Dendritic cell treated with granulocyte-macrophage colony-stimulating factor and Interleukin-4, amounts not matched to agents 40 ng/mL and 50 ng/mL, for 4 days (primary cell): ENCODE data around the gene TIMM17A.
A peak's percentile ranks its signal among the peaks of the same experiment; 100 is the strongest.

ENCODE experiments used
- H3K27ac Mint-ChIP-seq: one replicate; pipeline ENCODE4 v1.8.0; 2022; ENCODE audit warnings: mild to moderate bottlenecking, mixed read lengths
- H3K27me3 Mint-ChIP-seq: one replicate; pipeline ENCODE4 v1.8.0; 2022; ENCODE audit warnings: mild to moderate bottlenecking, mixed read lengths
- H3K36me3 Mint-ChIP-seq: one replicate; pipeline ENCODE4 v1.8.0; 2022; ENCODE audit warnings: low read depth, mixed read lengths
- H3K4me1 Mint-ChIP-seq: one replicate; pipeline ENCODE4 v1.8.0; 2022; ENCODE audit warnings: low read depth, mixed read lengths
- H3K4me3 Mint-ChIP-seq: one replicate; pipeline ENCODE4 v1.8.0; 2022; ENCODE audit warnings: mild to moderate bottlenecking, moderate library complexity, mixed read lengths
- H3K9me3 Mint-ChIP-seq: one replicate; pipeline ENCODE4 v1.8.0; 2022; ENCODE audit warnings: mixed read lengths
- intact Hi-C: fragments of 100-400 bp; cut with micrococcal nuclease; formaldehyde crosslinking; loops from one replicate; pipeline ENCODE4 v1.15.0; 2022

The TIMM17A gene

DNA sequence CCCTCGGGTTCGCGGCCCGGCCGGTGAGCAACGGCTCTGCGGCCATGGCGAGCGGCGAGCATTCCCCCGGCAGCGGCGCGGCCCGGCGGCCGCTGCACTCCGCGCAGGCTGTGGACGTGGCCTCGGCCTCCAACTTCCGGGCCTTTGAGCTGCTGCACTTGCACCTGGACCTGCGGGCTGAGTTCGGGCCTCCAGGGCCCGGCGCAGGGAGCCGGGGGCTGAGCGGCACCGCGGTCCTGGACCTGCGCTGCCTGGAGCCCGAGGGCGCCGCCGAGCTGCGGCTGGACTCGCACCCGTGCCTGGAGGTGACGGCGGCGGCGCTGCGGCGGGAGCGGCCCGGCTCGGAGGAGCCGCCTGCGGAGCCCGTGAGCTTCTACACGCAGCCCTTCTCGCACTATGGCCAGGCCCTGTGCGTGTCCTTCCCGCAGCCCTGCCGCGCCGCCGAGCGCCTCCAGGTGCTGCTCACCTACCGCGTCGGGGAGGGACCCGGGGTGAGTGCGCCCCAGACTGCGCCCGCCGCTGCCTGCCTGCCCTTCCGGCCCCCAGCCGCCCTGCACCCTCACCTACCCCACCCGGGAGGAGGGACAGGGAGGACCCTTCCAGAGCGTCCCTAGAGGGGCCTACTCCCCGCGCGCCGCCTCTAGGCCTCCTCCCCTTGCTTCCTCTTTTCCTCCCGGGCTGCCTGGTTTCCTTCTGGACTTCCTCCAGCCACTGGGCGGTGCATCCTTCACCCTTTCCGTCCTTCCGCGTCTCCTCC, 27.5 kb downstream of the TIMM17A start, which contains the start of gene RNPEP:
RNPEP (plus strand) TSS at position 26 of the 757 bp plus-strand sequence; CDS start at position 45, 19 bp downstream.
- Mint-ChIP-seq H3K4me1 (peaks cover 35% of the 10 kb centered on the region), H3K4me3 (peak within 1 kb of the TSS; percentile 85), H3K36me3 (peaks cover 45% of the 10 kb centered on the region), H3K27ac (peak within 1 kb of the TSS; percentile 85), H3K27me3 (no peaks in the 10 kb centered on the region), H3K9me3 (no peaks in the 10 kb centered on the region)
- intact Hi-C loops = no loop called here

- Mint-ChIP-seq H3K4me1 (peaks cover 39% of the 10 kb centered on the region), H3K36me3 (peaks cover 51% of the 10 kb centered on the region), H3K27ac (peak overlapping the region; percentile 85), H3K4me3 (peak overlapping the region; percentile 85), H3K9me3 (no peaks in the 10 kb centered on the region), H3K27me3 (no peaks in the 10 kb centered on the region)
- intact Hi-C loops = no loop called here
Observed at GRCh38 chr1:201983380-201983805, 28.1 kb downstream of the TIMM17A start.

GRCh38 chr1:201984446-201984845, 29.1 kb downstream of the TIMM17A start:
- Mint-ChIP-seq H3K27ac (no peak overlapping the region), H3K4me3 (no peak overlapping the region)
- intact Hi-C loops = no loop called here

DNA sequence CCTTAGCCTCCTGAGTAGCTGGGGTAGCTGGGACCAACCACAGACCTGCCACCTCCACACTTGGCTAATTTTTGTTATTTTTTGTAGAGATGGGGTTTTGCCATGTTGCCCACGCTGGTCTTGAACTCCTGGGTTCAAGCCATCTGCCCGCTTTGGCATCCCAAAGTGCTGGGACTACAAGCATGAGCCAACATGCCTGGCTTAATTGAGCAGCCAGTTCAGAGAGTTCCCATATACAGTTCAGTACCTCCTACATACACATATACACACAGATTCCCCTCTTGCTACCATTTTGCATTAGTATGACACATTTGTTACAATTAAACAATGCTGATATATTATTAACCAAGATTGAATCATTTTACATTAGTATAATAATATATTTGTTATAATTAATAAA, 30.1 kb downstream of the TIMM17A start:
- no peak overlapping the region for H3K4me3 Mint-ChIP-seq
- H3K9me3 Mint-ChIP-seq = no peaks in the 10 kb centered on the region
- no peak overlapping the region for H3K27ac Mint-ChIP-seq
- H3K36me3 Mint-ChIP-seq = peaks cover 71% of the 10 kb centered on the region
- no peaks in the 10 kb centered on the region for H3K27me3 Mint-ChIP-seq
- intact Hi-C loops = no loop called here
- peaks cover 59% of the 10 kb centered on the region for H3K4me1 Mint-ChIP-seq

More at GRCh38 chr1:201984446-201984845, 29.1 kb downstream of the TIMM17A start:
- H3K27me3 Mint-ChIP-seq = no peaks in the 10 kb centered on the region
- peaks cover 62% of the 10 kb centered on the region for H3K36me3 Mint-ChIP-seq
- peaks cover 49% of the 10 kb centered on the region for H3K4me1 Mint-ChIP-seq
- H3K9me3 Mint-ChIP-seq = no peaks in the 10 kb centered on the region

DNA sequence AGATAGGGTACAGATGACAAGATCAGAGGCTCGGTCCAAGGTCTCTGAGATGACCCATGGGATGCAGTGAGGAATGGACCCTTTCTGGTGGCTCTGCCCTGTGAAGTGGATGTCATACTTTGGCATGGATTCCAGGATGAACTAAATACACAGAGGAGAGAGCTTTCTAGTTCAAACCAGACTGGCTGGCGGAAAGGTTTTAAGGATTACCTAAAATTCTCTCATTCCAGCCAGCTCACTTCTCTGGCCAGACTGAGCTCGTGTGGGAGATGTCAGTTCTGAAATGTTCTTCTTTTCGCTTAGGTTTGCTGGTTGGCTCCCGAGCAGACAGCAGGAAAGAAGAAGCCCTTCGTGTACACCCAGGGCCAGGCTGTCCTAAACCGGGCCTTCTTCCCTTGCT, 33.3 kb downstream of the TIMM17A start:
- peaks cover 96% of the 10 kb centered on the region for H3K36me3 Mint-ChIP-seq
- no peak overlapping the region for H3K4me3 Mint-ChIP-seq
- intact Hi-C loops = no loop called here
- peaks cover 49% of the 10 kb centered on the region for H3K4me1 Mint-ChIP-seq
- H3K27me3 Mint-ChIP-seq = no peaks in the 10 kb centered on the region
- no peak overlapping the region for H3K27ac Mint-ChIP-seq
- H3K9me3 Mint-ChIP-seq = no peaks in the 10 kb centered on the region

- Mint-ChIP-seq H3K4me3 (no peak overlapping the region), H3K9me3 (no peaks in the 10 kb centered on the region), H3K36me3 (peaks cover 99% of the 10 kb centered on the region), H3K4me1 (peaks cover 39% of the 10 kb centered on the region), H3K27ac (no peak overlapping the region), H3K27me3 (no peaks in the 10 kb centered on the region)
- intact Hi-C loops = no loop called here
Observed at GRCh38 chr1:201989354-201990128, 34.2 kb downstream of the TIMM17A start.

DNA sequence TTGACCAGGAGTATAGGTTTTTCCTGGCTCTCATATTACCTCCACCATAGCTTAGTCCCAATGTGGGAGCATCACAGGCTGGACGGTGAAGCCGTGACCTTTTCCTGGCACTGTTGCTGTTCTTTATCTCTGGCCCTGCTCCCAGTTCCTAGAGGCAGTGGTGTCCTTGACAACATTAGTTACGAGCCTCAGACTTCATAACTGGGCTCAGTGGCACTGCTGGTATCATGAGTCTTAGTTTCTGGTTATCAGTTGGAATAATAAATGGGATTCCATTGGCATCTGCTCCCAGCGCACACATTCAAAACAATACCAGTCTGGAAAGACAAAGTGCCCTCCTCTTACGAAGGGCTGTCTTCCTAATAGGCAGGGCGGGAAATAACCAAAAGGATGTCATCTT, 35.1 kb downstream of the TIMM17A start:
- H3K4me1 Mint-ChIP-seq = peaks cover 31% of the 10 kb centered on the region
- H3K4me3 Mint-ChIP-seq = no peak overlapping the region
- H3K36me3 Mint-ChIP-seq = peaks cover 99% of the 10 kb centered on the region
- no peaks in the 10 kb centered on the region for H3K27me3 Mint-ChIP-seq
- H3K9me3 Mint-ChIP-seq = no peaks in the 10 kb centered on the region
- intact Hi-C loops = no loop called here
- H3K27ac Mint-ChIP-seq = no peak overlapping the region

DNA sequence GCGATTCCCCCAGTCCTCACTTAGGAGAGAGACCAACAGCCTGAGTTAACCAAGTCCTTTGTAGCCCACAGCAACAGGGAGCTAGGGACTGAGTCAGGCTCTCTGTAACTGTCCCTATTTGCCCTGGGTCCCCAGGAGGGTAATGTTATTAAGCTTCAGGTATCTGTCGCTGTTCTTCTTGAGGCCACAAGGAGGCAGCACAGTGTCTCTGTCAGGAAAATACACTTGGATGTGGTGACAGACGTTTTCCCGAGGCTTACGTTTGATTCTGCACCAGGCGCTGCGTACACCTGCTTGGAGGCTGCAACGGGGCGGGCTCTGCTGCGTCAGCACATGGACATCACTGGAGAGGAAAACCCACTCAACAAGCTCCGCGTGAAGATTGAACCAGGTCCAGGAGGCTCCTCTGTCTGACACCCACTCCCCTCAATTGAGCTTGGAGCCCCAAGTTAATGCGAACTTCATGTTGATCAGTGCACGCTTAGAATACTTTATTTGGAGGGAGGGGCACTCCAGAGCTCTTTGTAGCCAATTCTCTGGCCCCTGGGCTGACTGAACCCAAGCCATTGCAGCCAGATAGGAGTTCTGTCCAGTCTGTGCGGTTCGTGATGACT, 44.4 kb downstream of the TIMM17A start:
- intact Hi-C loops = no loop called here
- Mint-ChIP-seq H3K36me3 (peaks cover 98% of the 10 kb centered on the region), H3K9me3 (no peaks in the 10 kb centered on the region), H3K4me3 (no peak overlapping the region), H3K27ac (no peak overlapping the region), H3K27me3 (no peaks in the 10 kb centered on the region), H3K4me1 (no peaks in the 10 kb centered on the region)

DNA sequence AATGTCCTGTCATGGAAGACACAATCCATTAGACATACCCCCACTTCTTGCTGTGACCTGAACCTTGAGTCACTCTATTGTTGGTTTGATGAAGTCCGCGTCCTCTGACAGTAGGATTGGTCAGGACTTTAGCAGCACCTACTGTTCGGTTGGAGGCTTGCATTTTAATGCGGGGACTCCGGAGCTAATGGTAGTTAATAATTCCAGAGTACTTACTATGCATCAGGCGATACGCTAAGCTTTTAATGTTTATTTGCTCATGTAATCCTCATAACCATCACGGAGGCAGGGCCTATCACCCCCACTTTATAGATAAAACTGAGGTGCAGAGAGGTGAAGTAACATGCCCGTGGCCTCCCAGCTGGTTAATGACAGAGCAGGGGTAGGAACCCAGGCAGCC, 47.2 kb downstream of the TIMM17A start:
- H3K4me3 Mint-ChIP-seq = no peak overlapping the region
- intact Hi-C loops = no loop called here
- no peaks in the 10 kb centered on the region for H3K27me3 Mint-ChIP-seq
- H3K27ac Mint-ChIP-seq = no peak overlapping the region
- no peaks in the 10 kb centered on the region for H3K9me3 Mint-ChIP-seq
- H3K36me3 Mint-ChIP-seq = peaks cover 98% of the 10 kb centered on the region
- H3K4me1 Mint-ChIP-seq = no peaks in the 10 kb centered on the region

- peaks cover 95% of the 10 kb centered on the region for H3K36me3 Mint-ChIP-seq
- H3K4me3 Mint-ChIP-seq = no peak overlapping the region
Observed at GRCh38 chr1:202004711-202005110, 49.4 kb downstream of the TIMM17A start.

GRCh38 chr1:202005958-202006357, 50.7 kb downstream of the TIMM17A start:
- no peaks in the 10 kb centered on the region for H3K4me1 Mint-ChIP-seq
- peaks cover 88% of the 10 kb centered on the region for H3K36me3 Mint-ChIP-seq
- no peaks in the 10 kb centered on the region for H3K9me3 Mint-ChIP-seq
- H3K27ac Mint-ChIP-seq = no peak overlapping the region
- intact Hi-C loops = no loop called here
- H3K4me3 Mint-ChIP-seq = no peak overlapping the region
- no peaks in the 10 kb centered on the region for H3K27me3 Mint-ChIP-seq

More at GRCh38 chr1:202004711-202005110, 49.4 kb downstream of the TIMM17A start:
- Mint-ChIP-seq H3K27me3 (no peaks in the 10 kb centered on the region), H3K9me3 (no peaks in the 10 kb centered on the region), H3K4me1 (no peaks in the 10 kb centered on the region), H3K27ac (no peak overlapping the region)
- intact Hi-C loops = no loop called here

- H3K9me3 Mint-ChIP-seq = no peaks in the 10 kb centered on the region
- intact Hi-C loops = no loop called here
- no peak overlapping the region for H3K27ac Mint-ChIP-seq
- H3K4me1 Mint-ChIP-seq = no peaks in the 10 kb centered on the region
- no peak overlapping the region for H3K4me3 Mint-ChIP-seq
- H3K27me3 Mint-ChIP-seq = no peaks in the 10 kb centered on the region
- H3K36me3 Mint-ChIP-seq = peaks cover 74% of the 10 kb centered on the region
Observed at GRCh38 chr1:202007304-202007703, 52.0 kb downstream of the TIMM17A start.

- intact Hi-C loops = no loop called here
- Mint-ChIP-seq H3K36me3 (peaks cover 69% of the 10 kb centered on the region), H3K4me1 (no peaks in the 10 kb centered on the region), H3K9me3 (no peaks in the 10 kb centered on the region), H3K27me3 (no peaks in the 10 kb centered on the region), H3K4me3 (no peak overlapping the region), H3K27ac (no peak overlapping the region)
Observed at GRCh38 chr1:202007805-202008489, 52.6 kb downstream of the TIMM17A start.
